Fibroblast of skin of right biceps (primary cell): ENCODE data around the gene ASS1.
A peak's percentile ranks its signal among the peaks of the same experiment; 100 is the strongest.

Source experiments
- DNase-seq: peaks from one replicate; pipeline ENCODE4 v3.0.0-alpha.2; 2013

Gene ASS1

GRCh38 chr9:130537346-130538050, 92.7 kb downstream of the ASS1 start:
- peak; percentile 36 for DNase-seq

- peak; percentile 66 for DNase-seq
Observed at GRCh38 chr9:130539420-130540223, 94.9 kb downstream of the ASS1 start.

- DNase-seq = no peak
Observed at GRCh38 chr9:130541533-130541932, 96.8 kb downstream of the ASS1 start.

- DNase-seq = no peak
Observed at GRCh38 chr9:130542038-130542437, 97.3 kb downstream of the ASS1 start.

GRCh38 chr9:130542457-130543228, 97.9 kb downstream of the ASS1 start:
- DNase-seq = no peak

- no peak for DNase-seq
Observed at GRCh38 chr9:130543368-130543767, 98.6 kb downstream of the ASS1 start.

GRCh38 chr9:130543859-130544258, 99.1 kb downstream of the ASS1 start:
- no peak for DNase-seq

- DNase-seq = no peak
Observed at GRCh38 chr9:130544364-130544763, 99.6 kb downstream of the ASS1 start.

- no peak for DNase-seq
Observed at GRCh38 chr9:130548103-130548502, 103.3 kb downstream of the ASS1 start.

GRCh38 chr9:130549093-130549735, 104.5 kb downstream of the ASS1 start:
- DNase-seq = no peak
